OCI-M2 (cell line): ENCODE measurements around the gene ARL13B.
"Not testable (repeated sequence)": the region's sequence is repeated elsewhere in the genome, so short reads cannot be mapped to it uniquely, and the experiment has no call there.

ENCODE experiments used
- DNase-seq: peaks from one replicate; lab custom pipeline; 2025; ENCODE audit not compliant: unreplicated experiment; lab: John Stamatoyannopoulos, UW

ARL13B gene

GRCh38 chr3:93979850-93980676 is at the start of gene ARL13B:
TSS of gene ARL13B (plus strand) at chr3:93980155. CDS start at chr3:93980424, 269 bp downstream.
- DNase-seq = peak; percentile 51

GRCh38 chr3:93931597-93932229 is 48.2 kb upstream of the ARL13B start:
- DNase-seq = no peak

DNA sequence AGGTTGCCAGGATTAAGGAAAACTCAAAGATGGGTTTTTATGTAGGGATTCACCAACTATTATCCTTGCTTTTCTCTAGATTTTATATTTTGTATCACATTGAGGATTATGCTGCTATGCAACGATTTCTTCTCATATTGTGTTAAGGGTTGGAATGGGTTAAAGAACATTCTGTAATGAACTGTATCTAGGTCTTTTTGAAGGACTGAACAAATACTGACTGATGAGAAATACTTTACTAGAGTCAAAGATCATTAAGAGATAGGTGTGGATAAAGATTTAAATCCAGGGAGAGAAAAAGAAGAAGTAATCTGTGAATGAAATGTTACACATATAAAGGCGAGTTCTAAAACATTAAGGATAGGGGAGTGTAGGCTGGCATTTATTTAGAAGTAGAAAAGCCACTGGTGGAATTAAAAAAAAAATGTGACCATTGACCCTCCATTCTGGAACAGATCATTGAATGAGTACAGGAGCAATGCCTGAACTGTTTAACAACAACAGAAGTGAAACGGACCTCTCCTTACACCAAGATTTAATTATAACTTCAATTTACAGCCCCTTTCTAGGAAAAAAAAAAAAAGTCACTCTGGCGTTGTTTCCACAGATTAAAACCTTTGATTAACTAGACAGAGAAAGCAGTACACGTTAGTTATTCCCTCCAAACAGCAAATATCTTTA is 45.4 kb upstream of the ARL13B start:
- no peak for DNase-seq

DNA sequence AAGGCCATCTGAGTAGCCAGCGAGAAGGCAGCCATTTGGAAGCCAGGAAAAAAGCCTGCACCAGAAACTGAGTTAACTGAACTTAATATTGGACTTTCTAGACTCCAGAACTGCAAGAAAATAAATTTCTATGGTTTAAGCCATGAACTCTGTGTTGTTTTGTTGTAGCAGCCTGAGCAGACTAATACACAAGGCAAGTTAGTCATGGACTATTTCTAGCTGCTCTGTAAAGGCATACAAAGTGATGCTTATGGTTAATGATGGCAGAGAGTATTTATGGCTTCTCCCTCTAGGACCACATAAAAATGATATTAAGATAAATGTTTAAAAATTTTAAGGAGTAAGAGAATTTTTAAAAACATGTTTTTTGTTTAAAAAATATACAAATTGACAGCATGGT is 43.4 kb upstream of the ARL13B start:
- DNase-seq = no peak

GRCh38 chr3:93937485-93937884 is 42.5 kb upstream of the ARL13B start:
- DNase-seq = not testable (repeated sequence)

DNA sequence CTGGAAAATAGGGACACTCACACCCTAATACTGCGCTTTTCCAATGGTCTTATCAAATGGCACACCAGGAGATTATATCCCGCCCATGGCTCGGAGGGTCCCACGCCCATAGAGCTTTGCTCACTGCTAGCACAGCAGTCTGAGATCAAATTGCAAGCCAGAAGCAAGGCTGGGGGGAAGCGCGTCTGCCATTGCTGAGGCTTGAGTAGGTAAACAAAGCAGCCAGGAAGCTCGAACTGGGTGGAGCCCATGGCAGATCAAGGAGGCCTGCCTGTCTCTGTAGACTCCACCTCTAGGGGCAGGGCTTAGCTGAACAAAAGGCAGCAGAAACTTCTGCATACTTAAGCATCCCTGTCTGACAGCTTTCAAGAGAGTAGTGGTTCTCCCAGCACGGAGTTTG is 30.0 kb upstream of the ARL13B start:
- not testable (repeated sequence) for DNase-seq

- no peak for DNase-seq
Measured at GRCh38 chr3:93961026-93961425, 18.9 kb upstream of the ARL13B start.

- no peak for DNase-seq
Measured at GRCh38 chr3:93961489-93961888, 18.5 kb upstream of the ARL13B start.

- no peak for DNase-seq
Measured at GRCh38 chr3:93962798-93963197, 17.2 kb upstream of the ARL13B start.

- not testable (repeated sequence) for DNase-seq
Measured at GRCh38 chr3:93965106-93965505, 14.8 kb upstream of the ARL13B start.

DNA sequence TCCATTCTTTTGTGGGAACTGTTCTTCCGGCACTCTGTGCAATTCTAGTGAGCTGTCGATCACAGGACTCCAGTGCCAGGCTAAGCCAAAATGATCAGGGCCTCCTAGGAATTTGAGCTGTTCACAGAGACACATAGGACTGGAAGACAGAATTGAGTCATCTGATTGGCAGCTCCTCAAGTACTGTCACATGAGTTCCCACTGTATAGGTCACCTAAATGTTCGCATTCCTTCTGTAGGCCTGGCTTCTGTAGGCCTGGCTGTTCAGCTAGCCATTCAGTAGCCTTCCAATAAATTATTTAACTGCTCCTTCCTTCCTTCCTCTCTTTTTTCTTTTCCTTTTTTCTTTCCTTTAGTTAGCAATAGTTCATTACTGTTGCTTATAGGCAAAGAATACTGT is 10.5 kb upstream of the ARL13B start:
- peak; percentile 32 for DNase-seq

GRCh38 chr3:93969997-93970396 is 10.0 kb upstream of the ARL13B start:
- peak; percentile 33 for DNase-seq

- peak; percentile 70 for DNase-seq
Measured at GRCh38 chr3:93973131-93974126, 6.5 kb upstream of the ARL13B start, which contains the start of gene PROS1. TSS of gene PROS1 (minus strand) at chr3:93973896. CDS start at chr3:93973749, 147 bp downstream.

DNA sequence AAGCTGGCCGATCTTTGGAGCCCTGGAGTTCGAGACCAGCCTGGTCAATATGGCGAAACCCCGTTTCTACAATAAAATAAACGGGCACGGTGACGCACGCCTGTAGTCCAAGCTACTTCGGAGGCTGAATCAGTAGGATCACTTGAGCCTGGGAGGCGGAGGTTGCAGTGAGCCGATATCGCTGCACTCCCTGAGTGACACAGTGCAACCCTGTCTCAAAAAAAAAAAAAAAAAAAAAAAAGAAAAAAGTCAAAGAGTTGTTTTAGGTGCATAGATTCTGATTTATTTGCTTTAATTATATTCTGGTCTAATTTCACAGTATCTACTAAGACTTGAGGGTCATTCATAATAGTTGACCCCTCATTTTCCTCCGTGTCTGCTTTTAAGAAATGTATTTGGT is 1.7 kb downstream of the ARL13B start:
- no peak for DNase-seq

DNA sequence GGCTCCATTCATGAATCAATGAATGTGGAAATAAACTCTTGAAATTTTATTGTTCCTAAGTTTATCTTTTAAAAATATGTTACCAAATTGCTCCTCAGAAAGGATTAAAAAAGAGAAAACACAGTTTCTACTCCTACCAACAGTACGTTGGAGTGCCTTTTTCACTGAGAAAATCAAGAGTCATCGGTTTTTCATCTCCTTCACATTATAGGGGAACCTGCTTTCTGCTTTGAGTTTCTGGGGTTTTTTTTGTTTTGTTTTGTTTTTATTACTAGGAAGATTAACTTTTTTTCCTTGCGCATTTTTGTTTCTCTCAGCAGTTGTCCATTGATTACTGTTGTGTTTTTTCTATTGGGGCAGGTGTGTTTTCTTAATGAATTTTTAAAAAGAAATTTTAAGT is 3.5 kb downstream of the ARL13B start:
- DNase-seq = no peak

GRCh38 chr3:93984618-93985017 is 4.7 kb downstream of the ARL13B start:
- no peak for DNase-seq

DNA sequence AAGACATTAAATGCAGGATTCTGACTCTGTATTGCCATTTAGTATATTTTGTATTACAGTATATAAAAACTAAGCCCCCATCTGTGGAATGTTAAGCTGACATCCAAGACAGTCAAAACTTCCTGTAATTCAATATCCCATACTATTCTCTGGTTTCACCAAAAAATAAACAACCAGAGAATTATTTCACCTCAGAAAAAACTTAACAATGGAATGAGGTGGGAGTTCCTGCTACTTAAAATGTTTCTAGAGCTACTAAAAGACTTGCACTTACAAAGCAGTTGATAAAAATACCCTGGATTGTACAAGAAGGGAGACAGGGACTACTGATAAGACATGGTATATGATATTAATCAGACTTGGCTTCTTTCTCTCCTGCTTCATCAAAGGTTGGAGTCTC is 8.3 kb downstream of the ARL13B start:
- no peak for DNase-seq

DNA sequence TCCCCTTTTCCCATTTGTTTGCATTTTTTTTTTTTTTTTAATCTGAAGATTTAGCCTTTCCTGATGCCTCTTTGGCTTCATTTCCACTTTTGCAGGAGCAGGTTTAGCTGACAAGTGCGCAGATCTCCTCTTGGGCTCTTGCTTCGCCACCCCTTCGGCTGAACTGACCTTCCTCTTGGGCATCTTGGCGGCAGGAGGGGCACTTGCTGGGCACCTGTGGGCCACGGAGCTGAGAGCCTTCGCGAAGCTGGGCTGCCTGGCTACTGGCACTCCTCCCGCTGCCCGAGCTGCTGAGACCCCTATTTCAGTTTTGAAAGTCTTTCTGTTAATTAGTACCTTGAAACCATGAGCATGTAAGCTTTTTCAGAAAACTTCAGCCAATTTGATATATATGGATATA is 8.8 kb downstream of the ARL13B start:
- no peak for DNase-seq

- no peak for DNase-seq
Measured at GRCh38 chr3:93989241-93989640, 9.3 kb downstream of the ARL13B start.

GRCh38 chr3:93991631-93992030 is 11.7 kb downstream of the ARL13B start:
- no peak for DNase-seq

- DNase-seq = no peak
Measured at GRCh38 chr3:93992207-93992606, 12.3 kb downstream of the ARL13B start.
